HepG2 (cell line): ENCODE data around the gene SPATA25. TPM values are rescaled to one million over a fixed set of nuclear protein-coding genes. Genes with fewer than 3 reads are reported as not detected.

Experiments used
- HOXA9 ChIP-seq: sonication (generic); formaldehyde crosslinking; IDR thresholded peaks from 2 replicates; pipeline ENCODE4 v1.8.1; 2022; ENCODE audit warnings: missing genetic modification reagents, mild to moderate bottlenecking, moderate library complexity, borderline replicate concordance
- NBN ChIP-seq: fragments of 450-650 bp; conservative IDR thresholded peaks from 2 replicates; pipeline ENCODE4 v1.6.1; 2017
- NR1H2 ChIP-seq: sonication (generic); formaldehyde crosslinking; IDR thresholded peaks from 2 replicates; pipeline ENCODE4 v1.8.1; 2022; ENCODE audit warnings: low read depth, missing genetic modification reagents, borderline replicate concordance
- RAD21 ChIP-seq: fragments of 450-650 bp; formaldehyde crosslinking; IDR thresholded peaks from 2 replicates; pipeline ENCODE4 v1.5.0; 2020; ENCODE audit warnings: mild to moderate bottlenecking
- ZNF17 ChIP-seq: sonication (generic); formaldehyde crosslinking; IDR thresholded peaks from 2 replicates; pipeline ENCODE4 v1.5.0; 2020; ENCODE audit warnings: mild to moderate bottlenecking, missing genetic modification reagents
- ZNF546 ChIP-seq: sonication (generic); formaldehyde crosslinking; conservative IDR thresholded peaks from 2 replicates; pipeline ENCODE4 v1.8.1; 2023; ENCODE audit warnings: mild to moderate bottlenecking, missing genetic modification reagents
- polyA plus RNA-seq, 8 experiments: library from polyadenylated mRNA; depleted of rRNA in 3 of 8; stranded (reverse) in 7 of 8; unstranded in 1 of 8; fragments of >200 nt; fragmentation: Illumina TruSeq in 4 of 8; extraction: Trizol in 4 of 8; gene quantifications; 2 replicates each; pipeline versions ENCODE4 v1.2.1 to v1.2.3, GENCODE V29; 2011 to 2016; ENCODE audit warnings: low read depth in 4 of 8, missing spikeins in 1 of 8, mixed read lengths in 1 of 8; ENCODE audit not compliant: insufficient read depth in 1 of 8
- total RNA-seq, 5 experiments: library from RNA; depleted of rRNA; stranded (reverse); fragments of >200 nt; fragmentation: Illumina TruSeq; extraction: Trizol; gene quantifications; 2 replicates each; pipeline ENCODE4 v1.2.3, GENCODE V29; 2016; ENCODE audit warnings: low read depth in 1 of 5
- TF ChIP-seq, protein P1 (sequence below), 2 experiments: sonication (generic) in 1 of 2; formaldehyde crosslinking in 1 of 2; IDR thresholded peaks; 2 replicates each; pipeline versions ENCODE4 v1.6.1 to v1.9.0; 2014 to 2022; ENCODE audit warnings: antibody characterized with exemption in 1 of 2, borderline replicate concordance in 1 of 2, inconsistent platforms in 1 of 2, low read depth in 1 of 2, missing genetic modification reagents in 1 of 2
- TF ChIP-seq, protein P2 (sequence below): sonication (generic); formaldehyde crosslinking; IDR thresholded peaks from 2 replicates; pipeline ENCODE4 v1.8.1; 2023; ENCODE audit warnings: mild to moderate bottlenecking, moderate library complexity, missing genetic modification reagents

Gene SPATA25
- total and polyA plus RNA-seq, 2 of the 13 experiments (the other 11 are each of a cell fraction or from before 2014, with no cell fraction given): 4.8 to 7.6 TPM

DNA sequence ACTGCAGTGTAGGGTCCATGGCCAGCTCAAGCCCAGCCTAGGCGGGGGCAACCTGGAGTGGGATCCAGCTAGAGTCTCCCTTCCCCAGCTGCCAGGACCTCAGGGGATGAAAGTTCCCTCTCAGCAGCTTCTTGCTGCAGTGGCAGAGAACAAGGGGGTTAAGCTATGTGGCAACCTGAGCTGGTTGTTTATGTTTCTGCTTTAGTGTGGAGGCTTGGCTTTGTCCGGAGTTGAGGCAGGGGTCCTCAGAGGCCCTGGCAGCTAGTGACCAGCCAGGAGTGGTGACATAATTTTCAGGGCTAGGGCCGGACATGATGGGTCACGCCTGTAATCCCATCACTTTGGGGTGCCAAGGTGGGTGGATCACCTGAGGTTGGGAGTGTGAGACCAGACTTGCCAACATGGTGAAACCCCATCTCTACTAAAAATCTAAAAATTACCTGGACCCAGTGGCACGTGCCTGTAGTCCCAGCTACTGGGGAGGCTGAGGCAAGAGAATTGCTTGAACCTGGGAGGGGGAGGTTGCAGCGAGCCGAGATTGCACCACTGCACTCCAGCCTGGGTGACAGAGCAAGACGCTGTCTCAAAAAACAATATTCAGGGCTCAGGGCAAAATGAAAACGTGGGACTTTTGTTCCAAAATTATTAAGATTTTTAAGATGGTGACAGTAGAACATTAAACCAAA lies 38.5 kb upstream of the SPATA25 start (continued):
- TF ChIP-seq, protein P1, sequence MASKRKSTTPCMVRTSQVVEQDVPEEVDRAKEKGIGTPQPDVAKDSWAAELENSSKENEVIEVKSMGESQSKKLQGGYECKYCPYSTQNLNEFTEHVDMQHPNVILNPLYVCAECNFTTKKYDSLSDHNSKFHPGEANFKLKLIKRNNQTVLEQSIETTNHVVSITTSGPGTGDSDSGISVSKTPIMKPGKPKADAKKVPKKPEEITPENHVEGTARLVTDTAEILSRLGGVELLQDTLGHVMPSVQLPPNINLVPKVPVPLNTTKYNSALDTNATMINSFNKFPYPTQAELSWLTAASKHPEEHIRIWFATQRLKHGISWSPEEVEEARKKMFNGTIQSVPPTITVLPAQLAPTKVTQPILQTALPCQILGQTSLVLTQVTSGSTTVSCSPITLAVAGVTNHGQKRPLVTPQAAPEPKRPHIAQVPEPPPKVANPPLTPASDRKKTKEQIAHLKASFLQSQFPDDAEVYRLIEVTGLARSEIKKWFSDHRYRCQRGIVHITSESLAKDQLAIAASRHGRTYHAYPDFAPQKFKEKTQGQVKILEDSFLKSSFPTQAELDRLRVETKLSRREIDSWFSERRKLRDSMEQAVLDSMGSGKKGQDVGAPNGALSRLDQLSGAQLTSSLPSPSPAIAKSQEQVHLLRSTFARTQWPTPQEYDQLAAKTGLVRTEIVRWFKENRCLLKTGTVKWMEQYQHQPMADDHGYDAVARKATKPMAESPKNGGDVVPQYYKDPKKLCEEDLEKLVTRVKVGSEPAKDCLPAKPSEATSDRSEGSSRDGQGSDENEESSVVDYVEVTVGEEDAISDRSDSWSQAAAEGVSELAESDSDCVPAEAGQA (IDR thresholded peaks at IDR 0.05; ENCODE audit: low read depth): 0 out of 2 replicates have a peak, but pooled peaks have one; percentile 46
- TF ChIP-seq, protein P1 (CRISPR knock-in tag; IDR thresholded peaks at IDR 0.05; ENCODE audit: borderline replicate concordance): no peak
- TF ChIP-seq, protein P2, sequence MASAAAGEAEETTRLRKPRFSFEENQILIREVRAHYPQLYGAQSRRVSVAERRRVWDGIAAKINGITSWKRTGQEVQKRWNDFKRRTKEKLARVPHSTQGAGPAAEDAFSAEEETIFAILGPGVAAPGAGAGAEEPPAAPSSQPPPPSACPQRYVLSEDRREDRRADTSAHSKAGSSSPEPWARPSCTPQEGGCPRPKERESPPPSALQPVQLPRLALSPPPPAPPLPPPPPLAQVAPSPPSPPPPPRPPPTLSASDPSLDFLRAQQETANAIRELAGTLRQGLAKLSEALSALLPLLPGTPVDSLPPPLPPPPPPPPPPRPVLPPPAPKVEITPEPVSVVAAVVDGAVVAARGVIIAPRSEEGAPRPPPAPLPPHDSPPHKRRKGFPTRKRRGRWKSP (CRISPR knock-in tag): 0 out of 2 replicates have a peak, but pooled peaks have one; percentile 35
- no peak for TF ChIP-seq HOXA9 (CRISPR knock-in tag)
- no peak for TF ChIP-seq NR1H2 (CRISPR knock-in tag)
- no peak for TF ChIP-seq NBN
- no peak for TF ChIP-seq ZNF546 (CRISPR knock-in tag)
- TF ChIP-seq ZNF17 (CRISPR knock-in tag): no peak
- no peak for TF ChIP-seq RAD21
- TF ChIP-seq, all 625 proteins: peak for 93
